Activated CD8-positive, alpha-beta memory T cell treated with anti-CD3 and anti-CD28 coated beads for 36 hours (primary cell): Measurements from ENCODE around the gene CDC37L1. TPM values are rescaled to one million over a fixed set of nuclear protein-coding genes. Genes with fewer than 3 reads are reported as not detected.

ENCODE experiments used
- CTCF ChIA-PET: fragments of 350-600 bp; sonication (Branson Sonifier 250); formaldehyde crosslinking; loops from one replicate; lab custom pipeline; 2021; ENCODE audit warnings: antibody characterized with exemption; lab: Charles Lee
- POLR2A ChIA-PET: fragments of 350-600 bp; sonication (Branson Sonifier 250); formaldehyde crosslinking; loops from one replicate; lab custom pipeline; 2021; ENCODE audit warnings: antibody characterized with exemption; lab: Charles Lee
- total RNA-seq, 2 experiments: library from RNA; stranded (reverse); gene quantifications; one replicate each; pipeline ENCODE4 v1.2.3, GENCODE V29; 2021

The CDC37L1 gene
- total RNA-seq, 2 experiments from 2014 or later: 11.7 to 12.6 TPM

DNA sequence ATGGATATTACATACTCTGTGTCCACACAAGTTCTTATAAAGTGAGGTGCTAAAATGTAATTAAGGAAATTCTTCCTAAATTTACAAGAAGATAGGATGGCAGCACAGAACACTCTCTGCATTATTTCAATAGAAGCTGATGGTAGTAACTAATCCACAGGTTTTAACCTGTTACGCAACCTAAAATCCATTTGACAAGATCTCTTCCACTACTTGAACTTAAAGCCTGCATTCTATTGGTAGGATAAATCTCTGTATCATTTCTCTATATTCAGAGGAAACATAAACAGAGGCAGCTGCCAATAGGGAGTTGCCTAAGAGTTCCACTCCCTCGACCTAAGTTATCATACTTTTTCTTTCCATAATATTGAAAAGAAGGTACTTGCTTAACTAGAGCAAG is 21.6 kb downstream of the CDC37L1 start:
- CTCF ChIA-PET: no interaction called here

DNA sequence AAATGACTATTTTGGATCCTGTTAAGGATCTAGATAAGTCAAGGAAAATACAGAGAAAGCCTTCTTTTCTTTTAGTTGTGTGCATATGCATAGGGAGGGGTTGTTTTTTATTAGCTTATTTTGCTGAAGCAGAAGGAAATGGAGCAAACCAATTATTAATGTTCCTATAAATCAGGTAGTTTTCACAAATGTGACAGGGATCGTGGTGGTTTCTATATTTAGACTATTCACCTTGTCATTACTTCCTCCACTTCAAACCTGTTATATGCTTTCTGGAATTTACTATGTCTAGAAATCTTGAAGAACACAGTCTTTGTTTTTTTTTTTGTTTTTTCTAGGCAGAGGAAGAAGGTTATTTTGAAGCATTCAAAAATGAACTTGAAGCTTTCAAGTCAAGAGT is 22.2 kb downstream of the CDC37L1 start:
- POLR2A ChIA-PET: interaction anchor here (0.7 kb wide), 1 partner anchor 57 kb away, joined by 4 read pairs; no protein-coding TSS in a partner anchor
- CTCF ChIA-PET: no interaction called here

More for the DNA sequence above, 21.6 kb downstream of the CDC37L1 start:
- POLR2A ChIA-PET: no interaction called here

DNA sequence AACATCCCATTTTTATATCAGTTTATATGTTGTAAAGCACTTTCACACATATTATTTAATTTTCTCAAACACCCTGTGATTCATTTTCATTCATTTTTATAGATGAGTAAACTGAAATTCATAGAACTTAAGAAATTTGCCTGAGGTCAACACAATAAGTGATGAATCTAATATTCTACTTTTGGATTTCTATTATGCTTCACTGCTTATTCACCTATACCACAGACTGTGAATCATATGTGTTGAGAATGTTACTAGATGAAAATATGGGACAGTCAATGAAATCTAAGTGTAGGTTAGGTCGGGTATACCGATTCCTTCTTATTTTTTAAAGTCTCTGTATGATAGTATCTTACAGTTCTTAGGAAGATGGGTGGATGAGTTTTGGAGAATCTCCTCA is 24.8 kb downstream of the CDC37L1 start:
- POLR2A ChIA-PET: no interaction called here

DNA sequence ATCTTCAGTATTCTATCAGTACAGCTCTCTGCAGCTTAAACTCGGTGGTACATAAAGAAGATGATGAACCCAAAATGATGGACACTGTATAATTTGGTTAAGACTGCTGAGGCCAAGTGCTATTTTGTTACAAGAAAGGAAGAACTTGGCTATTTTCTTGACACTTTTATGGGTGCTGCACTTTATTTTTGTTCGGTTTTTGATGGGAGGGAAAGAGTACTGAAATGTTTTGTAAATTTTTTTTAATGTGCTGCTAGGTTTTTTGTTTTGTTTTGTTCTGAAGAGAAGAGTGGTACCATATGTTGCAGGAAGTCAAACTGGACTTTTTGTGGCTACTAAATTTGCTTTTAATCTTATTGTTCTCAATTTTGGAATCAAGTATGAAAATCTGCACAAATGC is 26.7 kb downstream of the CDC37L1 start:
- ChIA-PET CTCF (interaction anchor here (1.0 kb wide), 1 partner anchor 53 kb away, joined by 3 read pairs; no protein-coding TSS in a partner anchor), POLR2A (no interaction called here)

More for the DNA sequence above, 24.8 kb downstream of the CDC37L1 start:
- CTCF ChIA-PET: no interaction called here

DNA sequence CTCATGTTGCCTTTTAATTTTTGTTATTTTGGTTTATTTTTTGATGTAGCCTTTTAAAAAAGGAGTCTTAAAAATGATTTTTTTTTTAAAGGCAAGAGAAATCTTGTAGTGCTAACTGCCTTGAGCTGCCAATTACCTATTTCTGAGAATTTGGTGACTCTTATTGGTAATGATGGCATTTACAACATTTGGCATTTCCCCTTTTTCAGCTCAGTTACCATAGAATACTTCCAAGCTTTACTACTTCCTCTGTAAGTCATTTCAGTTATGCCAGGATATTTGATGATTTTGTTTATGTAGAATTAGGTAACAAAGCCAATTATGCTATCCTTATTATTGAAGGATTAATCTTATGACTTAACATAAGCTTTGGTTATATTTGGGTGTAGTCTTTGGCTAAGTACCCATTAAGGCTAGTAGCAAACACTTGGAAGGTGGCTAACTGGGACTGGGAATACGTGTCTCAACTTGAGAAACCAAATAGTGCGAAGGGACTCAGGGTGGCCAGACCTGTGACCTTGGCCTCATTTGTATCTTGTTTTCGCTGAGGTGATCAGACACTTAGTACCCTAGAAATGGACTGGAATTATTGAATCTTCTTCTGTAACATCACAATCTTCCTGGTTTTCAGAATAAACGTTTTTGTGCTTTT is 27.7 kb downstream of the CDC37L1 start:
- ChIA-PET CTCF (interaction anchor here (1.0 kb wide), 1 partner anchor 52 kb away, joined by 3 read pairs; no protein-coding TSS in a partner anchor), POLR2A (no interaction called here)

DNA sequence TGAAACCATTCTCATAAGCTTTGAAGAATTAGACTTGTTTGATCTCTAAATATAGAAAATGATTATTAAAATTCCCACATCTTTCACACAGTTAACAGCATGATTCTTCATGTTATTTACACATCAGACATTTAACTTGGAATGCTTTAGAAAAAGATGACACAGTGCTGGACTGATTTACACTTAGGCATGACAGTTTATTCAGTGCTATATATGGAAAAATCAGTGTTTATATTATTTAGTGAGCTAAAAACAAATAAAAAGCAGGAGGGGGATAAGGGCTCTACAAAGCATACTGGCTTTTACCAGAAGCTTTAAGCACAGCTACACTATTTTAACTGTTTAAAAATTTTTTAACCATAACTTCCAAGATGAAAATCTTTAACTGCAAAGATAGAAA is 30.0 kb downstream of the CDC37L1 start:
- ChIA-PET CTCF (no interaction called here), POLR2A (interaction anchor here (0.5 kb wide), 1 partner anchor 466 kb away, joined by 3 read pairs; no protein-coding TSS in a partner anchor)

DNA sequence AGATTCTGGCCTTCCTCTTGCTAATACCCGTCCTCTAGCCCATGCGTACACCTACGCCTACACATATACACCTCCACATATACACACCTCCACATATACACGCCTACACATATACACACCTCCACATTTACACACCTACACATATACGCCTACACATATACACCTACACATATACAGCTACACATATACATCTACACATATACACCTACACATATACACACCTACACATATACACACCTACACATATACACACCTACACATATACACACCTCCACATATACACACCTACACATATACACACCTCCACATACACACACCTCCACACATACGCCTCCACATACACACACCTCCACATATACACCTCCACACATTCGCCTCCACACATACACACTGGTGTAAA is 34.5 kb downstream of the CDC37L1 start:
- POLR2A ChIA-PET: no interaction called here
- CTCF ChIA-PET: interaction anchor here (0.8 to 1.3 kb wide), 2 partner anchors 10 to 18 kb away, joined by 3 to 4 read pairs; no protein-coding TSS in a partner anchor

DNA sequence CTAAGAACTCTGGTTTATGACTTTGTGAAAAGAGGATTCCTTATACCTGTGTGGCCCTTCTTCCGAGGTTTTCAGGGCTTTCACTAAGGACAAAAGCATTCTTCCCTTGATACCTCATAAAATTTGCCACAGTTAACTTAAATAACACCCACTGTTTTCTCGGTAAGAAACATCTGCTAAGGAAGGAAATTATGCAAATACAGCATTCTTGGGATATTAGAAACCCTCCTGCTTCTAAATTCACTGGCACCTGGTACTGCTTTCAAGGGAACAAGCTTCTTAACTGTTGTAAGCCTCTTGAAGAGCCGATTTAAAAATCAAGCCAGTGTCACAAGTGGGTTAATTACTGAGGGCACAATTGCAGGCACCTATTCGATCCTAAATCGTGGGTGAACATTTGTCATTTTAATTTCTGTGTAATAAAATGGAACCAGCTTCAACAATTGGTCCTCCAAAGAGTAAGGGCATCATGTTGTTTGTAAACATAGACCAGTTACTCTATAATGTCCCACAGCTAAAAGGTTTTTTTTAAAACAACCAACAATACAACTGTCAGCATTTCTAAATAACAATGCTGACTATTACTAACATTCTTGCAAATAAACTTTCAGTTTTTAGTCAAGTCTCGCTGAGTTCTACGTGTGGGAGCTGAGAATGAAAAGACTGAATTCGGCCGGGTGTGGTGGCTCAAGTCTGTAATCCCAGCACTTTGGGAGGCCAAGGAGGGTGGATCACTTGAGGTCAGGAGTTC is 35.1 kb downstream of the CDC37L1 start:
- ChIA-PET CTCF (interaction anchor here (1.1 to 1.3 kb wide), 2 partner anchors 9 to 45 kb away, joined by 3 read pairs; no protein-coding TSS in a partner anchor), POLR2A (no interaction called here)

DNA sequence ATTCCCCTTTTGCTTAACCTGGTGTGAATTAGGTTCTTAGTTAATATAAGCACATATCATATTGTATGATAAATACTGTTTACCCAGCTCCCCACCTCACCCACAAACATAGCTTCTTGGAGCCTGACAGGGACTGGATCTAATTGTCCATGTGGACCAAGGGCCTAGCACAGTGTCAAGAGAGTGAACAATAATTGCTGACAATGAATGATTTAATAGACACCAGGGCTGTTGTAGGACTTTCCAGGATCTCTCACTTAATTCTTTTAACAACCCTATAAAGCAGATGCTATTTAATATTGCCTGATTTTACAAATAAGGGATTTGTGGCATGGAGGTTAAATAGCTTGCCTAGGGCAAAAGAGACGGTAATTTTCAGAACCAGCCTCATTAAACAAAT is 36.8 kb downstream of the CDC37L1 start:
- CTCF ChIA-PET: no interaction called here
- POLR2A ChIA-PET: no interaction called here

DNA sequence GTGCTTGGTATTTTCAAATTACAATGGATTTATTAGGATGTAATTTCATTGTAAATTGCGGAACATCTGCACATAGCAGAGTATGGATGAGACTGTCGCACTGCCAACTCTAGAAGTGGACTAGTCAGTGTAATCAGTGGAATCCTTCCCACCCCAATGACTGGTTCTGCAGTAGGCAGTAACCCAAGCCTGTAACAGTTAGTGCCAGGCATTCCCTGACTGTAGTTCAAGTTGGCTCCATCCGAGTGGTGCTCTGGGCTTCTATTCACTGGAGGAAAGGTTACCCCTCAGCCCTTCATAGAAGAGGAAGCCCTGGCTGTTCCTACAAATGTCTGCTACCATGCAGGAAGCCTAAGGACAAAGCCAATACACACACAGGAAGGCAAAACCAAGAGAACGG is 38.4 kb downstream of the CDC37L1 start:
- CTCF ChIA-PET: no interaction called here
- POLR2A ChIA-PET: no interaction called here

DNA sequence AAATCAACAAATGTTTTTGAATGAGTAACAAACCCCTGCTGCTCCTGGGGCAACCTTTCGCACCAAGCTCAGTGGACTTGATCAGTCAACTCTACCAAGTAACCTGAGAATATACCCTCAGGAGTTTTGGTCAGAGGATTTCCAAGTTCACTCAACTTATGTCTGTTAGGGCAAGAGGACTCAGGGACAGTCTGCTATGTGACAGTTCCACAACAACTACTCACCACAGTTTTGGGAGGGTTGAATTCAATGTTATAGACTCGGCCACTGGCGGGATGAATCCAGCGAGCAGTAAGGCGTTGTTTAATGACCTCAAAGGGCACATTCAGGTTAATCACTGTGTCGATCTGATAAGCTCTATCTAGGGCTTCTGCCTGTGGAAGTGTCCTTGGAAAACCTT is 39.5 kb downstream of the CDC37L1 start:
- CTCF ChIA-PET: no interaction called here
- POLR2A ChIA-PET: interaction anchor here (0.6 kb wide), 1 partner anchor 22 kb away, joined by 3 read pairs; the partner anchor contains the start of gene AK3

DNA sequence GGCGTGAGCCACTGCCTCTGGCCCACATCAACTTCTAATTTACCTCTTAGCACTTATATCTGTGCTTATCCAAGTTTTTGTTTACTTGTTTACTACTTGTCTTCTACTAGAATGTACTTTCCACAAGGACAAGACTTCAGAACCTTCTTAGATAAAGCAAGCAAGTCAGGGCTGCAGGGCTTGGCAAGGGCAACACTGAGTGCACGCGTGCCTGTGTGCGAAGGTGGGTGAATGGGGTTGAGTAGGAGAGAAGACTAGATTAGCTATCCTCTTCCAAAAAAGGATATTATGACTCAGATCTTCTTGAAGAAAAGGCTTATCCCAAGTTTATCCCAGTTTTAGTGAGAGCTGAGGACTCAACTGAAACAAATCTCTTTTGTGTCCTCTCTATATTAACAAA is 42.4 kb downstream of the CDC37L1 start:
- ChIA-PET CTCF (no interaction called here), POLR2A (no interaction called here)

DNA sequence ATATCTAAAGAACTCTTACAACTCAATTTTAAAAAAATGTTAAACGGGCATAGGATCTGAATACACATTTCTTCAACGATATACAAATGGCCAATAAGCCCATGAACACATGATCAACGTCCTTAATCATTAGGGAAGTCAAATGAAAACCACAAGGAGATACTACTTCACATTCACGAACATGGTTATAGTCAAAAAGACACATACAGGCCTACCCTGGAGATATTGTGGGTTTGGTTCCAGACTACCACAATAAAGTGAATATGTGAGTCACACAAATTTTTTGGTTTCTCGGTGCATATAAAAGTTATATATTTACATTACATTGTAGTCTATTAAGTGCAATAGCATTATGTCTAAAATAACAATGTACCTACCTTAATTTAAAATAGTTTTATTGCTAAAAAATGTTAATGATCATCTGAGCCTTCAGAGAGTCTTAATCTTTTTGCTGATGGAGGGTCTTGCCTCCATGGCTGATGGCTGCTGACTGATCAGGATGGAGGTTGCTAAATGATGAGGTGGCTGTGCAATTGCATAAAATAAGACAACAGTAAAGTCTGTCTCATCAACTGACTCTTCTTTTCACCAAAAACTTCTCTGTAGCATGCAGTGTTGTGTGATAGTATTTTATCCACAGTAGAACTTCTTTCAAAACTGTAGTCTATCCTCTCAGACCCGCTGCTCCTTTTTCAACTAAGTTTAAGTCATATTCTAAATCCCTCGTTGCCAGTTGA is 46.5 kb downstream of the CDC37L1 start:
- CTCF ChIA-PET: no interaction called here
- POLR2A ChIA-PET: no interaction called here

DNA sequence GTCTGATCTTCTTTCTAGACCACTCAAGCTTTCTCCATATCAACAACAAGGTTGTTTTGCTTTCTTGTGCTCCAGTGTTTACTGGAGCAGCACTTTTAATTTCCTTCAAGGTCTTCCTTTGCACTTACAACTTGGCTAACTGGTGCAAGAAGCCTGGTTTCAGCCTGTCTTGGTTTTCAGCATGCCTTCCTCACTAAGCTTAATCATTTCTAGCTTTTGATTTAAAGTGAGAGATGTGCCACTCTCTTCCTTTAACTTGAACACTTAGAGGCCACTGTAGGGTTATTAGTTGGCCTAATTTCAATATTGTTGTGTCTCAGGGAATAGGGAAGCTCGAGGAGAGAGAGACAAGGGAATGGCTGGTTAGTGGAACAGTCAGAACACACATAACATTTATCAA is 48.2 kb downstream of the CDC37L1 start:
- POLR2A ChIA-PET: interaction anchor here (1.4 kb wide), 1 partner anchor 14 kb away, joined by 4 read pairs; the partner anchor contains the start of gene AK3
- CTCF ChIA-PET: no interaction called here

DNA sequence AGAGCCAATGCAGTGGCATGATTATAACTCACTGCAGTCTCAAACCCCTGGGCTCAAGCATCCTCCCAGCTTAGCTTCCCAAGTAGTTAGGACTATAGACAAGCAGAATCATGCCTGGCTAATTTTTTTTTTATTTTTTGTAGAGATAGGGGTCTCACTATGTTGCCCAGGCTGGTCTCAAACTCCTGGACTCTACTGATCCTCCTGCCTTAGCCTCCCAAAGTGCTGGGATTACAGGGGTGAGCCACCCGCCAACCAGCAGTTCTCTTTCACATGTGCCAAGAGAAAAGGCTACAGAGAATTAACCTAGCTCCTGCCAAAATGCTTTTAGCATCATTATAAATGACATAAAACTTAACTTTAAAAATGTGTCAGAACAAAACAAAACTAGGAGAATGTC is 53.5 kb downstream of the CDC37L1 start:
- CTCF ChIA-PET: no interaction called here
- POLR2A ChIA-PET: no interaction called here

DNA sequence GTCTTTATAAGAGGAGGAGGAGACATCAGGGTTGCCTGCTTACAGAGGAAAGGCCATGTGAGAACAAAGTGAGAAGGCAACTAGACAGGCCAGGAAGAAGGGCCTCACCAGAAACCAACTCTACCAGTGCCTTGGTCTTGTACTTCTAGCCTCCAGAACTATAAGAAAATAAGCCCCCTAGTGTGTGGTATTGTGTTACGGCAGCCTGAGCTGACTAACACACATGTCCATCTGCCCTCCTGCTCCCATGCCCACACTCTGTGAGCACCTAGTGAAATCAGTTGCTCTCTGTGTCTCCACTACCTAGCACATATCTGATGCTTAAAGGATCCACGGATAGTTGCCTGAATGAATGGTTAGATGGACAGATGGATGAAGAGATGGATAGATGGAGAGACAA is 54.8 kb downstream of the CDC37L1 start:
- CTCF ChIA-PET: no interaction called here

DNA sequence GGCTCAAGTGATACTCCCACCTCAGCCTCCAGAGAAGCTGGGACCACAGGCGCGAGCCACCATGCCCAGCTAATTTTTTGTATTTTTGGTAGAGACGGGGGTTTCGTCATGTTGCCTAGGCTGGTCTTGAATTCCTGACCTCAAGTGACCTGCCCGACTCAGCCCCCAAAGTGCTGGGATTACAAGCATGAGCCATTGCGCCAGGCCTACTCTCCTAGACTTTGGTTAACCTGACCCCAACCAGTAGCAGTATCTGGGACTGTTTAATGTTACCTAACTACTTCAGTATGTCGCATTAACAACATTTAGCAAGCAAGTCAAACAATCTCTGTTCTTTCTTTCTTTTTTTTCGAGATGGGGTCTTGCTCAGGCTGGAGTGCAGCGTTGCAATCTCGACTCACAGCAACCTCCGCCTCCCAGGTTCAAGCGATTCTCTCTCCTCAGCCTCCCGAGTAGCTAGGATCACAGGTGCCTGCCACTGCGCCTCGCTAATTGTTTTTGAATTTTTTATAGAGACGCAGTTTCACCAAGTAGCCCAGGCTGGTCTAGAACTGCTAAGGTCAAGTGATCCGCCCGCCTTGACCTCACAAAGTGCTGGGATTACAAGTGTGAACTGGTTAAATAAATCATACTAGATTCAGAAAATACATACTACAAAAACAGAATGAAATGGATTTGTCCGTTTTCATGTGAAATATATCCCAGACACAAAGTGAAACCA is 59.7 kb downstream of the CDC37L1 start:
- CTCF ChIA-PET: no interaction called here

More for the DNA sequence above, 54.8 kb downstream of the CDC37L1 start:
- POLR2A ChIA-PET: no interaction called here

DNA sequence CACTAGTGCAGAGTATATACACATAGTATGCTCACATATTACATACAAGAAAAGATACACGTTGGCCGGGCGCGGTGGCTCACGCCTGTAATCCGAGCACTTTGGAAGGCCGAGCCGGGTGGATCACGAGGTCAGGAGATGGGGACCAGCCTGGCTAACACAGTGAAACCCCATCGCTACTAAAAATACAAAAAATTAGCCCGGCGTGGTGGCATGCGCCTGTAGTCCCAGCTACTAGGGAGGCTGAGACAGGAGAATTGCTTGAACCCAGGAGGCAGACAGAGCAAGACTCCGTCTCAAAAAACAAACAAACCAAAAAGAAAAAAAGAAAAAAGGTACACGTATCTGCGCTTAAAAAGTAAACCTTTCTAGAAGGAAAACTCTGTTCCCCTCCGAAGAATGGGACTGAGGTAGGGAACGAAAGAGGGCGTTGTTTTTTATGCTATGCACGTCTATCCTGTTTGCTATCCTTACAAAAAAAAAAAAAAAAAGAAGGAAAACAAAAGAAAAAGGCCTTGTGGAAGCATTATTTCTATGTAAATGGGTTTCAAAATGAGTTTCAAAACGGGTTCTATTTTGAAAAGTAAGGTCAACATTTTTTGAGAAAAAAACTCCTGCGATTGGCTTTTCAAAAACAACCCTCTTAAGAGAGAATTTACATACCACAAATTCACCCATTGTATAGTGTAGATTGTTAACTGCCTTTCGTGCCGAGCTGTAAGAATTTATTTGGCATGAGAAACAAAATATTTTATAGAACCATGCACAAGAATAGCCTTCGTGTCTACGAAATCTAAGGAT is 60.4 kb downstream of the CDC37L1 start:
- ChIA-PET POLR2A (interaction anchor here (1.0 to 1.5 kb wide), 3 partner anchors 57 to 78 kb away, joined by 3 to 5 read pairs (median 4); partner anchors contain the start of genes CDC37L1 and PLPP6), CTCF (interaction anchor here (1.1 to 1.9 kb wide), 3 partner anchors 10 to 63 kb away, joined by 3 to 5 read pairs (median 3); no protein-coding TSS in a partner anchor)

More for the DNA sequence above, 59.7 kb downstream of the CDC37L1 start:
- POLR2A ChIA-PET: no interaction called here
